ENCODE data around the gene ACTL7A. TPM values are rescaled to one million over a fixed set of nuclear protein-coding genes. Genes with fewer than 3 reads are reported as not detected.

The ACTL7A gene
- total RNA-seq, 2 donors from 2014 or later, result not detected

DNA sequence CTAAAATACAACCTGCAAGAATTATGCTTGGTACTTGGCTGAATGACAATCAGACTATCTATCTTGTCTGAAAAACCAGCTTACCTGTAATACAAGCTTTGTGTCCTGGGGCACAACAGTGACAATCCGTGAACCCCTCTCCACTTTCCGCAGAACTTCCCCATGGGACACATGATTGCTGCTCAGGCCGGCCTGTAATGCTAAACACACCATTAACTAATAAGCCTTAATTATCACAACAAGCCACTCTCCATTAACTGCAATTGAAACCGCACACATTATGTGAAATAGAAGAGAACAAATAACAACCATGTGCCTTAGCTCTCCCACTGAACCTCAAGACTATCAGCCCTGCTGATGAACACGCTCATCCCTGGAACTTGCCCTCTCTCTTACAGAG is 38.1 kb downstream of the ACTL7A start:
- peaks cover 71% of the 10 kb centered on the region for H3K36me3 Mint-ChIP-seq (ENCODE audit: low read depth)
- 95 to 96% methylated on average over 5 of the region's 5 CpGs for WGBS, 2 experiments (ENCODE audit: insufficient coverage in 1 of 2, insufficient read length in 1 of 2)
- DNase-seq, result no peak

DNA sequence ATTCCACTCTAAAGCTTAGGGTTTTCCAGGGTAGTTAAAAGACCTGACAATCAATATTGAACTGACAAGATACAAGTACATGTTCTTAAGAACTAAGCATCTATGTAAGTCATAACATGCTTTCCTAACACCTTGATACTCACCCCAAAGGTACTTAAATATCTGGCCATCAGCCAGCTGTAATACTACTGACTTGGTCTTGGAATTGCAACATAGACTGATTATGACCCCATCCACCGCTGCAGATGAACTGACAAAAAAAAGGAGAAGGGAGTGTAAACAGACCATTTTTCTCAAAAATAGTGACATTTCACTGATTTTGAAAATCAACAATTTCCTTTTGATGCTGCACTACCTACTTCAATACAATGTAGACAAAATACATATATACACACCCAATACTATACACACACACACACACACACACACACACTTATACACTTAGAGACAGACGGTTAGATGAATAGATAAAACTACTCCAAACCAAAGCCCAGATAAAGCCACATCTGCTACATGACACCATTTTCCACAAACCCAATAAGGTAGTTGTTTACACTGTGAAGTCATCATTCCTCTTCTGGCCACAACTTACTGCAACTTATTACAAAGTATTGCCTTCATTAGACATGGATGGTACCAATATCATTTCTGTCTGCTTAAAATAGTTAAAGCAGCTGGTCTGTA is 41.5 kb downstream of the ACTL7A start:
- Mint-ChIP-seq H3K27ac (no peak overlapping the region), H3K9me3 (no peaks in the 10 kb centered on the region), H3K4me3 (no peak overlapping the region), H3K27me3 (ENCODE audit: insufficient read depth) (no peaks in the 10 kb centered on the region), H3K36me3 (ENCODE audit: low read depth) (peaks cover 58% of the 10 kb centered on the region), H3K4me1 (no peaks in the 10 kb centered on the region)
- H3K9ac ChIP-seq (ENCODE audit: extremely low read depth, low read length, poor library complexity, severe bottlenecking), result no peak overlapping the region
- TF ChIP-seq, protein P1, sequence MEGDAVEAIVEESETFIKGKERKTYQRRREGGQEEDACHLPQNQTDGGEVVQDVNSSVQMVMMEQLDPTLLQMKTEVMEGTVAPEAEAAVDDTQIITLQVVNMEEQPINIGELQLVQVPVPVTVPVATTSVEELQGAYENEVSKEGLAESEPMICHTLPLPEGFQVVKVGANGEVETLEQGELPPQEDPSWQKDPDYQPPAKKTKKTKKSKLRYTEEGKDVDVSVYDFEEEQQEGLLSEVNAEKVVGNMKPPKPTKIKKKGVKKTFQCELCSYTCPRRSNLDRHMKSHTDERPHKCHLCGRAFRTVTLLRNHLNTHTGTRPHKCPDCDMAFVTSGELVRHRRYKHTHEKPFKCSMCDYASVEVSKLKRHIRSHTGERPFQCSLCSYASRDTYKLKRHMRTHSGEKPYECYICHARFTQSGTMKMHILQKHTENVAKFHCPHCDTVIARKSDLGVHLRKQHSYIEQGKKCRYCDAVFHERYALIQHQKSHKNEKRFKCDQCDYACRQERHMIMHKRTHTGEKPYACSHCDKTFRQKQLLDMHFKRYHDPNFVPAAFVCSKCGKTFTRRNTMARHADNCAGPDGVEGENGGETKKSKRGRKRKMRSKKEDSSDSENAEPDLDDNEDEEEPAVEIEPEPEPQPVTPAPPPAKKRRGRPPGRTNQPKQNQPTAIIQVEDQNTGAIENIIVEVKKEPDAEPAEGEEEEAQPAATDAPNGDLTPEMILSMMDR (conservative IDR thresholded peaks at IDR 0.05), result no peak
- peaks cover 84% of the 10 kb centered on the region for H3K36me3 ChIP-seq (ENCODE audit: control insufficient read depth, insufficient read depth, low read length)
- H3K27ac ChIP-seq (ENCODE audit: low read depth, low read length), result no peak overlapping the region
- no peaks in the 10 kb centered on the region for H3K4me1 ChIP-seq (ENCODE audit: control insufficient read depth, insufficient read depth, low read length)
- no peak overlapping the region for H3K4me3 ChIP-seq (ENCODE audit: low read length)
- no peaks in the 10 kb centered on the region for H3K27me3 ChIP-seq (ENCODE audit: control insufficient read depth, insufficient read depth, low read length, poor library complexity, severe bottlenecking)
- 90 to 98% methylated on average over 2 of the region's 2 CpGs for WGBS, 2 experiments (ENCODE audit: insufficient coverage in 1 of 2, insufficient read length in 1 of 2)
- no peak for DNase-seq
- no peaks in the 10 kb centered on the region for H3K9me3 ChIP-seq (ENCODE audit: control insufficient read depth, low read length)

More for the DNA sequence above, 38.1 kb downstream of the ACTL7A start:
- no peaks in the 10 kb centered on the region for H3K27me3 ChIP-seq (ENCODE audit: control insufficient read depth, insufficient read depth, low read length, poor library complexity, severe bottlenecking)
- no peaks in the 10 kb centered on the region for H3K4me1 ChIP-seq (ENCODE audit: control insufficient read depth, insufficient read depth, low read length)
- H3K4me3 Mint-ChIP-seq, result no peak overlapping the region
- H3K9me3 ChIP-seq (ENCODE audit: control insufficient read depth, low read length), result no peaks in the 10 kb centered on the region
- H3K9me3 Mint-ChIP-seq, result no peaks in the 10 kb centered on the region
- H3K27ac ChIP-seq (ENCODE audit: low read depth, low read length), result no peak overlapping the region
- H3K4me3 ChIP-seq (ENCODE audit: low read length), result no peak overlapping the region
- peaks cover 87% of the 10 kb centered on the region for H3K36me3 ChIP-seq (ENCODE audit: control insufficient read depth, insufficient read depth, low read length)
- no peaks in the 10 kb centered on the region for H3K27me3 Mint-ChIP-seq (ENCODE audit: insufficient read depth)
- TF ChIP-seq, protein P1 (conservative IDR thresholded peaks at IDR 0.05), result no peak
- no peak overlapping the region for H3K27ac Mint-ChIP-seq
- H3K9ac ChIP-seq (ENCODE audit: extremely low read depth, low read length, poor library complexity, severe bottlenecking), result no peak overlapping the region
- no peaks in the 10 kb centered on the region for H3K4me1 Mint-ChIP-seq

DNA sequence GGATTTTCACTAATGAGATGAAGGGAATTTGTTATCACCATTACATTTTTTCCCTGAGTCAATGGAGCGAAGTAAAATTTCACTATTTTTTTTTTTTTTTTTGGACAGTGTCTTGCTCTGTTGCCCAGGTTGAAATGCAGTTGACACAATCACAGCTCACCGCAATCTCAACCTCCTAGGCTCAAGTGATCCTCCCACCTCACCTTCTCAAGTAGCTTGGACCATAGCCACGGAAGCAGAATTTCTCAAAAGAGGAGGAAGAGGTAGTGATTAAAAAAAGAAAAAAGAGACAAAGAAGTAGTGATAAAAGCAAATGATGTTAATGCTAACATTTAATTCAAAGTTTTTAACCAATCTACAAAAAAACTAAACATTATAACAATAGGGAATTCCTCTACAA is 42.1 kb downstream of the ACTL7A start:
- Mint-ChIP-seq H3K27ac (no peak overlapping the region), H3K36me3 (ENCODE audit: low read depth) (peaks cover 57% of the 10 kb centered on the region), H3K4me3 (no peak overlapping the region), H3K9me3 (no peaks in the 10 kb centered on the region), H3K4me1 (no peaks in the 10 kb centered on the region), H3K27me3 (ENCODE audit: insufficient read depth) (no peaks in the 10 kb centered on the region)
- no peak for DNase-seq
- H3K27ac ChIP-seq (ENCODE audit: low read depth, low read length), result no peak overlapping the region
- H3K4me1 ChIP-seq (ENCODE audit: control insufficient read depth, insufficient read depth, low read length), result no peaks in the 10 kb centered on the region
- peaks cover 81% of the 10 kb centered on the region for H3K36me3 ChIP-seq (ENCODE audit: control insufficient read depth, insufficient read depth, low read length)
- 93 to 100% methylated on average over 2 of the region's 3 CpGs for WGBS, 2 experiments (ENCODE audit: insufficient coverage in 1 of 2, insufficient read length in 1 of 2)
- no peak overlapping the region for H3K9ac ChIP-seq (ENCODE audit: extremely low read depth, low read length, poor library complexity, severe bottlenecking)
- no peak overlapping the region for H3K4me3 ChIP-seq (ENCODE audit: low read length)
- no peaks in the 10 kb centered on the region for H3K27me3 ChIP-seq (ENCODE audit: control insufficient read depth, insufficient read depth, low read length, poor library complexity, severe bottlenecking)
- TF ChIP-seq, protein P1 (conservative IDR thresholded peaks at IDR 0.05), result no peak
- no peaks in the 10 kb centered on the region for H3K9me3 ChIP-seq (ENCODE audit: control insufficient read depth, low read length)
